Kidney (tissue), 14 donors: ENCODE data around the gene NCKAP5. TPM values are rescaled to one million over a fixed set of nuclear protein-coding genes. Genes with fewer than 3 reads are reported as not detected.

Experiments used
- DNase-seq, 5 donors: peaks; one replicate each; pipeline ENCODE4 v3.0.0-alpha.2; 2013 to 2020
- FAIRE-seq: peaks from 2 replicates; lab custom pipeline; 2012; peaks lifted over from hg19 to GRCh38; lab: Jason Lieb, UNC
- H3K27ac ChIP-seq, 2 donors: one replicate each; pipeline ENCODE4 v1.7.0; 2013; ENCODE audit warnings: low read depth in 2 of 2, low read length in 2 of 2, inconsistent platforms in 1 of 2
- H3K27me3 ChIP-seq: one replicate; pipeline ENCODE4 v1.7.1; 2013; ENCODE audit warnings: low read length, inconsistent platforms; ENCODE audit not compliant: control insufficient read depth, insufficient read depth
- H3K36me3 ChIP-seq, 3 donors: one replicate each; pipeline versions ENCODE4 v1.7.0 to v1.7.1; 2013; ENCODE audit warnings: low read length in 3 of 3, control low read depth in 1 of 3, inconsistent platforms in 1 of 3; ENCODE audit not compliant: insufficient read depth in 3 of 3, control insufficient read depth in 2 of 3
- H3K4me1 ChIP-seq, 3 donors: one replicate each; pipeline versions ENCODE4 v1.7.0 to v1.7.1; 2013; ENCODE audit warnings: low read length in 3 of 3, inconsistent platforms in 1 of 3, low read depth in 1 of 3; ENCODE audit not compliant: control insufficient read depth in 2 of 3, insufficient read depth in 2 of 3
- H3K4me3 ChIP-seq, 3 donors: one replicate each; pipeline versions ENCODE4 v1.7.0 to v1.8.1; 2013; ENCODE audit warnings: low read length in 3 of 3, control low read depth in 1 of 3, inconsistent platforms in 1 of 3
- H3K9ac ChIP-seq, 3 donors: one replicate each; pipeline versions ENCODE4 v1.7.0 to v1.7.1; 2013; ENCODE audit warnings: low read length in 3 of 3, control low read depth in 1 of 3, inconsistent platforms in 1 of 3
- H3K9me3 ChIP-seq, 3 donors: one replicate each; pipeline versions ENCODE4 v1.7.0 to v1.7.1; 2013; ENCODE audit warnings: low read length in 3 of 3, control low read depth in 1 of 3, inconsistent platforms in 1 of 3; ENCODE audit not compliant: control insufficient read depth in 2 of 3, insufficient read depth in 1 of 3
- CTCF ChIP-seq: IDR thresholded peaks from 3 replicates; pipeline ENCODE4 v1.5.1; 2012; ENCODE audit warnings: mild to moderate bottlenecking, moderate library complexity, borderline replicate concordance; ENCODE audit not compliant: insufficient read depth; ENCODE audit errors: extremely low read depth
- intact Hi-C: fragments of 100-400 bp; cut with DNase I; formaldehyde crosslinking; loops from one replicate; pipeline ENCODE4 v1.11.1; 2022
- polyA plus RNA-seq: library from polyadenylated mRNA; stranded (reverse); fragments of 350-450 nt; fragmentation: Illumina TruSeq; extraction: RNeasy Lipid Tissue Mini Kit (QIAGEN cat#74804); gene quantifications from one replicate; pipeline ENCODE4 v1.2.3, GENCODE V29; 2014; ENCODE audit warnings: low read depth, low replicate concordance; ENCODE audit not compliant: insufficient read depth
- total RNA-seq: library from RNA; stranded (reverse); fragmentation: NEBNext Ultra II Directional; extraction: Animal tissue kit (Norgen Biotek cat#: 25700); gene quantifications from one replicate; pipeline ENCODE4 v1.2.1, GENCODE V29; 2021
- donor health status: control.
- donor health status: control.
- donor health status: control.
- donor health status: control.
- donor health status: control.
- donor health status: DM: yes; HTN: yes; CAD: no.
- donor health status: Normal renal cell carcinoma (clear cell type).

The NCKAP5 gene
- total and polyA plus RNA-seq, 2 donors from 2014 or later = 1.8 to 2.9 TPM

DNA sequence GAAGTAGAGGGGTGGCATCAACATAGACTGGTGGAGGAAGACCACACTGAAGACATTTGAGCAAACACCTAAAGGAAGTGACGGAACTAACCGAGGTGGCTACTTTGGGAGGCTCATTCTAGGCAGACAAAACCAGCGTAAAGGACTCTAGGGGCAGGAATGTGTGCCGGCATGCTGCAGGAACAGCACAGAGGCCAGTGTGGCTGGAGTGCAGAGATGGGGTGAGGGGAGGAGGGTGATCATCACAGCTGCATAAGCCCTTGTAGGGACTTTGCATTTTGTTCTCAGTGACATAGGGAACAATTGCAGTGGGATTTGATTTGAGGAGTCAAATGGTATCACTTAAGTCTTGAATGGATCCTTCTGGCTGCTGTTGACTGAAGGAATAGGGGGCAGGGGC lies 253.5 kb downstream of the NCKAP5 start:
- no peak overlapping the region for H3K4me3 ChIP-seq

GRCh38 chr2:133312038-133312729 lies 256.1 kb downstream of the NCKAP5 start:
- Histone ChIP-seq H3K4me3 (no peak overlapping the region), H3K27ac (no peak overlapping the region), H3K27me3 (no peaks in the 10 kb centered on the region), H3K4me1 (no peaks in the 10 kb centered on the region), H3K9me3 (no peaks in the 10 kb centered on the region), H3K9ac (no peak overlapping the region), H3K36me3 (no peaks in the 10 kb centered on the region)
- DNase-seq (no peak), FAIRE-seq (no peak)
- no peak for TF ChIP-seq CTCF
- intact Hi-C loops = no loop called here

More for the DNA sequence above, 253.5 kb downstream of the NCKAP5 start:
- DNase-seq = no peak
- Histone ChIP-seq H3K9ac (no peak overlapping the region), H3K27ac (no peak overlapping the region), H3K9me3 (no peaks in the 10 kb centered on the region), H3K36me3 (no peaks in the 10 kb centered on the region), H3K4me1 (no peaks in the 10 kb centered on the region), H3K27me3 (no peaks in the 10 kb centered on the region)
- intact Hi-C loops = no loop called here
- TF ChIP-seq CTCF = no peak
- FAIRE-seq = no peak

- TF ChIP-seq CTCF = no peak
- Histone ChIP-seq H3K36me3 (no peaks in the 10 kb centered on the region), H3K9me3 (no peaks in the 10 kb centered on the region), H3K27ac (no peak overlapping the region), H3K4me3 (no peak overlapping the region), H3K4me1 (no peaks in the 10 kb centered on the region), H3K27me3 (no peaks in the 10 kb centered on the region), H3K9ac (no peak overlapping the region)
- intact Hi-C loops = no loop called here
- no peak for DNase-seq
- FAIRE-seq = no peak
Observed at GRCh38 chr2:133306236-133306635, 262.0 kb downstream of the NCKAP5 start.
